ENCODE measurements around the gene SIL1.

The SIL1 gene

GRCh38 chr5:139158791-139159190 is 39.4 kb downstream of the SIL1 start:
- no peak for DNase-seq (ENCODE audit: low read depth, low spot score)
- no CpG with 5 or more reads among the region's 1 CpG for WGBS (ENCODE audit: insufficient coverage, insufficient read length)
- Histone ChIP-seq H3K4me3 (ENCODE audit: low read length) (no peak overlapping the region), H3K27me3 (ENCODE audit: control insufficient read depth, insufficient read depth, low read length) (no peaks in the 10 kb centered on the region), H3K36me3 (ENCODE audit: control insufficient read depth, insufficient read depth, low read length) (no peaks in the 10 kb centered on the region), H3K27ac (ENCODE audit: low read length) (no peak overlapping the region), H3K9me3 (ENCODE audit: control insufficient read depth, insufficient read depth, low read length) (no peaks in the 10 kb centered on the region), H3K4me1 (ENCODE audit: control insufficient read depth, insufficient read depth, low read length) (peaks cover 3% of the 10 kb centered on the region; the same call in 1 of the 2 replicates)

- Histone ChIP-seq H3K27ac (ENCODE audit: low read length) (no peak overlapping the region), H3K9me3 (ENCODE audit: control insufficient read depth, insufficient read depth, low read length) (no peaks in the 10 kb centered on the region), H3K36me3 (ENCODE audit: control insufficient read depth, insufficient read depth, low read length) (no peaks in the 10 kb centered on the region), H3K4me3 (ENCODE audit: low read length) (no peak overlapping the region), H3K4me1 (ENCODE audit: control insufficient read depth, insufficient read depth, low read length) (peaks cover 3% of the 10 kb centered on the region; the same call in 1 of the 2 replicates), H3K27me3 (ENCODE audit: control insufficient read depth, insufficient read depth, low read length) (no peaks in the 10 kb centered on the region)
- DNase-seq (ENCODE audit: low read depth, low spot score): no peak
Measured at GRCh38 chr5:139157556-139157955, 40.6 kb downstream of the SIL1 start.

GRCh38 chr5:139156814-139157213 is 41.4 kb downstream of the SIL1 start:
- no peaks in the 10 kb centered on the region for H3K9me3 ChIP-seq (ENCODE audit: control insufficient read depth, insufficient read depth, low read length)
- no peak for DNase-seq (ENCODE audit: low read depth, low spot score)
- H3K4me3 ChIP-seq (ENCODE audit: low read length): no peak overlapping the region
- H3K27ac ChIP-seq (ENCODE audit: low read length): no peak overlapping the region
- peaks cover 1% of the 10 kb centered on the region; the same call in 1 of the 2 replicates for H3K4me1 ChIP-seq (ENCODE audit: control insufficient read depth, insufficient read depth, low read length)
- WGBS (ENCODE audit: insufficient coverage, insufficient read length): no CpG with 5 or more reads among the region's 1 CpG
- no peaks in the 10 kb centered on the region for H3K27me3 ChIP-seq (ENCODE audit: control insufficient read depth, insufficient read depth, low read length)
- no peaks in the 10 kb centered on the region for H3K36me3 ChIP-seq (ENCODE audit: control insufficient read depth, insufficient read depth, low read length)

- WGBS (ENCODE audit: insufficient coverage, insufficient read length): no CpG with 5 or more reads among the region's 5 CpGs
- no peak for DNase-seq (ENCODE audit: low read depth, low spot score)
Measured at GRCh38 chr5:139155333-139155732, 42.8 kb downstream of the SIL1 start.

GRCh38 chr5:139151902-139152301 is 46.3 kb downstream of the SIL1 start:
- DNase-seq (ENCODE audit: low read depth, low spot score): no peak
- H3K4me3 ChIP-seq (ENCODE audit: low read length): no peak overlapping the region
- no CpG with 5 or more reads among the region's 7 CpGs for WGBS (ENCODE audit: insufficient coverage, insufficient read length)
- no peaks in the 10 kb centered on the region for H3K36me3 ChIP-seq (ENCODE audit: control insufficient read depth, insufficient read depth, low read length)
- H3K4me1 ChIP-seq (ENCODE audit: control insufficient read depth, insufficient read depth, low read length): peaks cover 2% of the 10 kb centered on the region; the same call in 1 of the 2 replicates
- no peaks in the 10 kb centered on the region for H3K9me3 ChIP-seq (ENCODE audit: control insufficient read depth, insufficient read depth, low read length)
- no peaks in the 10 kb centered on the region for H3K27me3 ChIP-seq (ENCODE audit: control insufficient read depth, insufficient read depth, low read length)
- H3K27ac ChIP-seq (ENCODE audit: low read length): no peak overlapping the region

More at GRCh38 chr5:139155333-139155732, 42.8 kb downstream of the SIL1 start:
- no peaks in the 10 kb centered on the region for H3K36me3 ChIP-seq (ENCODE audit: control insufficient read depth, insufficient read depth, low read length)
- no peak overlapping the region for H3K27ac ChIP-seq (ENCODE audit: low read length)
- no peaks in the 10 kb centered on the region for H3K9me3 ChIP-seq (ENCODE audit: control insufficient read depth, insufficient read depth, low read length)
- peaks cover 1% of the 10 kb centered on the region; the same call in 1 of the 2 replicates for H3K4me1 ChIP-seq (ENCODE audit: control insufficient read depth, insufficient read depth, low read length)
- H3K27me3 ChIP-seq (ENCODE audit: control insufficient read depth, insufficient read depth, low read length): no peaks in the 10 kb centered on the region
- H3K4me3 ChIP-seq (ENCODE audit: low read length): no peak overlapping the region

- no peak overlapping the region for H3K27ac ChIP-seq (ENCODE audit: low read length)
- no peaks in the 10 kb centered on the region for H3K9me3 ChIP-seq (ENCODE audit: control insufficient read depth, insufficient read depth, low read length)
- WGBS (ENCODE audit: insufficient coverage, insufficient read length): no CpG with 5 or more reads among the region's 9 CpGs
- H3K27me3 ChIP-seq (ENCODE audit: control insufficient read depth, insufficient read depth, low read length): no peaks in the 10 kb centered on the region
- no peaks in the 10 kb centered on the region for H3K36me3 ChIP-seq (ENCODE audit: control insufficient read depth, insufficient read depth, low read length)
- no peak overlapping the region for H3K4me3 ChIP-seq (ENCODE audit: low read length)
- DNase-seq (ENCODE audit: low read depth, low spot score): no peak
- peaks cover 2% of the 10 kb centered on the region; the same call in 1 of the 2 replicates for H3K4me1 ChIP-seq (ENCODE audit: control insufficient read depth, insufficient read depth, low read length)
Measured at GRCh38 chr5:139150367-139150999, 47.7 kb downstream of the SIL1 start.

- Histone ChIP-seq H3K4me1 (ENCODE audit: control insufficient read depth, insufficient read depth, low read length) (peaks cover 2% of the 10 kb centered on the region; the same call in 1 of the 2 replicates), H3K27ac (ENCODE audit: low read length) (no peak overlapping the region), H3K36me3 (ENCODE audit: control insufficient read depth, insufficient read depth, low read length) (no peaks in the 10 kb centered on the region), H3K4me3 (ENCODE audit: low read length) (no peak overlapping the region), H3K9me3 (ENCODE audit: control insufficient read depth, insufficient read depth, low read length) (no peaks in the 10 kb centered on the region), H3K27me3 (ENCODE audit: control insufficient read depth, insufficient read depth, low read length) (no peaks in the 10 kb centered on the region)
- WGBS (ENCODE audit: insufficient coverage, insufficient read length): no CpG with 5 or more reads among the region's 3 CpGs
- no peak for DNase-seq (ENCODE audit: low read depth, low spot score)
Measured at GRCh38 chr5:139149477-139150199, 48.5 kb downstream of the SIL1 start.

GRCh38 chr5:139148986-139149385 is 49.2 kb downstream of the SIL1 start:
- no peaks in the 10 kb centered on the region for H3K9me3 ChIP-seq (ENCODE audit: control insufficient read depth, insufficient read depth, low read length)
- no peak overlapping the region for H3K4me3 ChIP-seq (ENCODE audit: low read length)
- WGBS (ENCODE audit: insufficient coverage, insufficient read length): no CpG with 5 or more reads among the region's 5 CpGs
- H3K27me3 ChIP-seq (ENCODE audit: control insufficient read depth, insufficient read depth, low read length): no peaks in the 10 kb centered on the region
- H3K27ac ChIP-seq (ENCODE audit: low read length): no peak overlapping the region
- DNase-seq (ENCODE audit: low read depth, low spot score): no peak
- H3K36me3 ChIP-seq (ENCODE audit: control insufficient read depth, insufficient read depth, low read length): no peaks in the 10 kb centered on the region
- peaks cover 2% of the 10 kb centered on the region; the same call in 1 of the 2 replicates for H3K4me1 ChIP-seq (ENCODE audit: control insufficient read depth, insufficient read depth, low read length)

- H3K4me3 ChIP-seq (ENCODE audit: low read length): no peak overlapping the region
- no peaks in the 10 kb centered on the region for H3K36me3 ChIP-seq (ENCODE audit: control insufficient read depth, insufficient read depth, low read length)
- no peaks in the 10 kb centered on the region for H3K27me3 ChIP-seq (ENCODE audit: control insufficient read depth, insufficient read depth, low read length)
- H3K9me3 ChIP-seq (ENCODE audit: control insufficient read depth, insufficient read depth, low read length): no peaks in the 10 kb centered on the region
- H3K4me1 ChIP-seq (ENCODE audit: control insufficient read depth, insufficient read depth, low read length): peaks cover 2% of the 10 kb centered on the region; the same call in 1 of the 2 replicates
- H3K27ac ChIP-seq (ENCODE audit: low read length): no peak overlapping the region
- DNase-seq (ENCODE audit: low read depth, low spot score): no peak
- WGBS (ENCODE audit: insufficient coverage, insufficient read length): no CpG with 5 or more reads among the region's 2 CpGs
Measured at GRCh38 chr5:139148306-139148705, 49.9 kb downstream of the SIL1 start.

- Histone ChIP-seq H3K27ac (ENCODE audit: low read length) (no peak overlapping the region), H3K4me3 (ENCODE audit: low read length) (no peak overlapping the region), H3K36me3 (ENCODE audit: control insufficient read depth, insufficient read depth, low read length) (no peaks in the 10 kb centered on the region), H3K27me3 (ENCODE audit: control insufficient read depth, insufficient read depth, low read length) (no peaks in the 10 kb centered on the region), H3K4me1 (ENCODE audit: control insufficient read depth, insufficient read depth, low read length) (peaks cover 2% of the 10 kb centered on the region; the same call in 1 of the 2 replicates), H3K9me3 (ENCODE audit: control insufficient read depth, insufficient read depth, low read length) (no peaks in the 10 kb centered on the region)
- no peak for DNase-seq (ENCODE audit: low read depth, low spot score)
- WGBS (ENCODE audit: insufficient coverage, insufficient read length): no CpG with 5 or more reads among the region's 2 CpGs
Measured at GRCh38 chr5:139147483-139148087, 50.6 kb downstream of the SIL1 start.
